NCI-H2196 treated with DMSO at 0.1 percent for 48 hours (cell line): Measurements from ENCODE around the gene JPH3.

Experiments used
- DNase-seq: peaks from one replicate; lab custom pipeline; 2025; ENCODE audit not compliant: unreplicated experiment; lab: John Stamatoyannopoulos, UW

Gene JPH3

GRCh38 chr16:87652386-87652785 lies 50.1 kb downstream of the JPH3 start:
- DNase-seq = no peak

- DNase-seq = no peak
Measured at GRCh38 chr16:87652799-87653198, 50.5 kb downstream of the JPH3 start.

- DNase-seq = no peak
Measured at GRCh38 chr16:87653234-87653633, 50.9 kb downstream of the JPH3 start.

GRCh38 chr16:87654826-87655225 lies 52.5 kb downstream of the JPH3 start:
- no peak for DNase-seq

GRCh38 chr16:87656328-87656727 lies 54.0 kb downstream of the JPH3 start:
- no peak for DNase-seq

GRCh38 chr16:87657621-87658192 lies 55.4 kb downstream of the JPH3 start:
- no peak for DNase-seq

GRCh38 chr16:87658564-87659225 lies 56.4 kb downstream of the JPH3 start:
- DNase-seq = no peak

GRCh38 chr16:87661561-87661960 lies 59.3 kb downstream of the JPH3 start:
- no peak for DNase-seq

GRCh38 chr16:87662254-87663204 lies 60.2 kb downstream of the JPH3 start:
- DNase-seq = no peak

GRCh38 chr16:87664792-87665191 lies 62.5 kb downstream of the JPH3 start:
- no peak for DNase-seq

- no peak for DNase-seq
Measured at GRCh38 chr16:87665193-87665592, 62.9 kb downstream of the JPH3 start.

- DNase-seq = no peak
Measured at GRCh38 chr16:87666919-87667318, 64.6 kb downstream of the JPH3 start.

GRCh38 chr16:87667443-87667842 lies 65.1 kb downstream of the JPH3 start:
- no peak for DNase-seq

- DNase-seq = no peak
Measured at GRCh38 chr16:87667946-87668345, 65.6 kb downstream of the JPH3 start.

GRCh38 chr16:87669672-87670071 lies 67.4 kb downstream of the JPH3 start:
- DNase-seq = no peak

GRCh38 chr16:87671221-87671620 lies 68.9 kb downstream of the JPH3 start:
- no peak for DNase-seq

- DNase-seq = no peak
Measured at GRCh38 chr16:87671715-87672270, 69.5 kb downstream of the JPH3 start.

GRCh38 chr16:87674419-87674818 lies 72.1 kb downstream of the JPH3 start:
- no peak for DNase-seq

- no peak for DNase-seq
Measured at GRCh38 chr16:87675111-87675719, 72.9 kb downstream of the JPH3 start.

- no peak for DNase-seq
Measured at GRCh38 chr16:87677830-87678229, 75.5 kb downstream of the JPH3 start.

- DNase-seq = no peak
Measured at GRCh38 chr16:87678618-87679017, 76.3 kb downstream of the JPH3 start.
